PFSK-1 (cell line): ENCODE results near the gene OR2T27.

ENCODE experiments used
- POLR2AphosphoS5 ChIP-seq: IDR thresholded peaks from 2 replicates; pipeline ENCODE4 v1.6.1; 2012; ENCODE audit warnings: low read depth, mild to moderate bottlenecking, control low read depth, low read length, moderate library complexity
- SIN3A ChIP-seq: IDR thresholded peaks from 2 replicates; pipeline ENCODE4 v1.6.1; 2012; ENCODE audit warnings: mild to moderate bottlenecking, low read length, moderate library complexity, borderline replicate concordance; ENCODE audit not compliant: insufficient read depth
- TAF1 ChIP-seq: IDR thresholded peaks from 2 replicates; pipeline ENCODE4 v1.6.1; 2012; ENCODE audit warnings: low read length, control low read depth, borderline replicate concordance; ENCODE audit not compliant: insufficient read depth
- TF ChIP-seq, protein P1 (sequence below), 2 experiments: IDR thresholded peaks; 2 replicates each; pipeline versions ENCODE4 v1.6.1 to v1.8.0; 2011 to 2012; ENCODE audit warnings: low read depth in 2 of 2, low read length in 2 of 2, control low read depth in 1 of 2, inconsistent platforms in 1 of 2, mild to moderate bottlenecking in 1 of 2, moderate library complexity in 1 of 2; ENCODE audit not compliant: insufficient read depth in 1 of 2

DNA sequence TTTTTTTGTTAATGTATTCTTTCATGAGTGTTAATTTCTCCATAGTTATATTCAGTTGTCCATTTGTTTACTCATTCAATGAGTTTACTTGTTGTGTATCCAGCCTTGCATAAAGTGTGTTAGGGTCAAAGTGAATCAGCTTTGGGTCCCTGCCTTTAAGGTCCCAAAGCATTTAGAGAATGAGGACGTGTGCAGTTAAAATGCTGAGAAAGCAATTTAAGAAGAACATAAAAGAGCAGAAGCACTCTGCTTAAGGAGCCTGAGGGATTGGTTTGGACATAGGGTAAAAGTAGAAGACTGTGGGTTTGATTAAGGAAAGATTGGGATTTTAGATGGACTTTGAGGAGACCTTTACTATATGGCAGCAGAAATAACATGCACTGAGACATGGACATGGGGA, 43.8 kb upstream of the OR2T27 start:
- TF ChIP-seq TAF1 (no peak), POLR2AphosphoS5 (no peak), SIN3A (no peak)
- TF ChIP-seq, protein P1, sequence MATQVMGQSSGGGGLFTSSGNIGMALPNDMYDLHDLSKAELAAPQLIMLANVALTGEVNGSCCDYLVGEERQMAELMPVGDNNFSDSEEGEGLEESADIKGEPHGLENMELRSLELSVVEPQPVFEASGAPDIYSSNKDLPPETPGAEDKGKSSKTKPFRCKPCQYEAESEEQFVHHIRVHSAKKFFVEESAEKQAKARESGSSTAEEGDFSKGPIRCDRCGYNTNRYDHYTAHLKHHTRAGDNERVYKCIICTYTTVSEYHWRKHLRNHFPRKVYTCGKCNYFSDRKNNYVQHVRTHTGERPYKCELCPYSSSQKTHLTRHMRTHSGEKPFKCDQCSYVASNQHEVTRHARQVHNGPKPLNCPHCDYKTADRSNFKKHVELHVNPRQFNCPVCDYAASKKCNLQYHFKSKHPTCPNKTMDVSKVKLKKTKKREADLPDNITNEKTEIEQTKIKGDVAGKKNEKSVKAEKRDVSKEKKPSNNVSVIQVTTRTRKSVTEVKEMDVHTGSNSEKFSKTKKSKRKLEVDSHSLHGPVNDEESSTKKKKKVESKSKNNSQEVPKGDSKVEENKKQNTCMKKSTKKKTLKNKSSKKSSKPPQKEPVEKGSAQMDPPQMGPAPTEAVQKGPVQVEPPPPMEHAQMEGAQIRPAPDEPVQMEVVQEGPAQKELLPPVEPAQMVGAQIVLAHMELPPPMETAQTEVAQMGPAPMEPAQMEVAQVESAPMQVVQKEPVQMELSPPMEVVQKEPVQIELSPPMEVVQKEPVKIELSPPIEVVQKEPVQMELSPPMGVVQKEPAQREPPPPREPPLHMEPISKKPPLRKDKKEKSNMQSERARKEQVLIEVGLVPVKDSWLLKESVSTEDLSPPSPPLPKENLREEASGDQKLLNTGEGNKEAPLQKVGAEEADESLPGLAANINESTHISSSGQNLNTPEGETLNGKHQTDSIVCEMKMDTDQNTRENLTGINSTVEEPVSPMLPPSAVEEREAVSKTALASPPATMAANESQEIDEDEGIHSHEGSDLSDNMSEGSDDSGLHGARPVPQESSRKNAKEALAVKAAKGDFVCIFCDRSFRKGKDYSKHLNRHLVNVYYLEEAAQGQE (IDR thresholded peaks at IDR 0.05; ENCODE audit: insufficient read depth in 1 of 2, low read depth in 2 of 2, low read length in 2 of 2), result no peak
